GM12878 (cell line): ENCODE data around the gene ZNF436. TPM values are rescaled to one million over a fixed set of nuclear protein-coding genes. Genes with fewer than 3 reads are reported as not detected.

Experiments used
- CHD1 ChIP-seq: IDR thresholded peaks from 2 replicates; pipeline ENCODE4 v1.6.1; 2012; ENCODE audit warnings: low read depth, low read length, improper control_type of control experiment
- CHD2 ChIP-seq: IDR thresholded peaks from 2 replicates; pipeline ENCODE4 v1.6.1; 2011; ENCODE audit warnings: low read depth, low read length, improper control_type of control experiment, borderline replicate concordance
- CTCF ChIP-seq, 3 experiments: IDR thresholded peaks in 2 of 3; conservative IDR thresholded peaks in 1 of 3; 2 replicates each; pipeline ENCODE4 v1.5.1; 2011; ENCODE audit warnings: low read depth in 3 of 3, low read length in 3 of 3, mild to moderate bottlenecking in 3 of 3, control low read depth in 2 of 3, moderate library complexity in 2 of 3, inconsistent platforms in 1 of 3, mixed read lengths in 1 of 3; ENCODE audit not compliant: control insufficient read depth in 2 of 3, insufficient read depth in 1 of 3; ENCODE audit errors: extremely low read depth in 1 of 3
- CUX1 ChIP-seq: IDR thresholded peaks from 2 replicates; pipeline ENCODE4 v1.6.1; 2012; ENCODE audit warnings: improper control_type of control experiment, low read depth, low read length; ENCODE audit not compliant: insufficient replicate concordance
- EED ChIP-seq: sonication (generic); IDR thresholded peaks from 2 replicates; pipeline ENCODE4 v1.6.1; 2016; ENCODE audit warnings: antibody characterized with exemption, low read depth
- ESRRA ChIP-seq: IDR thresholded peaks from 2 replicates; pipeline ENCODE4 v1.6.1; 2012; ENCODE audit warnings: mild to moderate bottlenecking, low read length, improper control_type of control experiment
- FOS ChIP-seq: IDR thresholded peaks from 3 replicates; pipeline ENCODE4 v1.6.1; 2011; ENCODE audit warnings: borderline replicate concordance; ENCODE audit not compliant: insufficient read length; ENCODE audit errors: extremely low read depth
- KDM1A ChIP-seq: fragments of 200-600 bp; sonication (generic); IDR thresholded peaks from 2 replicates; pipeline ENCODE4 v1.6.1; 2016; ENCODE audit warnings: borderline replicate concordance
- LARP7 ChIP-seq: fragments of 450-650 bp; IDR thresholded peaks from 2 replicates; pipeline ENCODE4 v1.6.1; 2017; ENCODE audit warnings: mild to moderate bottlenecking
- NR2C1 ChIP-seq: fragments of 450-650 bp; IDR thresholded peaks from 2 replicates; pipeline ENCODE4 v1.6.1; 2017; ENCODE audit warnings: antibody characterized with exemption, mild to moderate bottlenecking, moderate library complexity
- RELB ChIP-seq: fragments of 450-650 bp; IDR thresholded peaks from 2 replicates; pipeline ENCODE4 v1.6.1; 2017; ENCODE audit warnings: low read depth, mild to moderate bottlenecking, moderate library complexity
- RUNX3 ChIP-seq: IDR thresholded peaks from 2 replicates; pipeline ENCODE4 v1.6.1; 2012; ENCODE audit warnings: low read length, inconsistent platforms
- SP1 ChIP-seq: IDR thresholded peaks from one replicate; pipeline ENCODE4 v1.6.1; 2011; ENCODE audit warnings: low read depth, low read length
- STAT3 ChIP-seq: IDR thresholded peaks from 2 replicates; pipeline ENCODE4 v1.6.1; 2011; ENCODE audit warnings: low read depth, low read length, improper control_type of control experiment
- TBL1XR1 ChIP-seq: IDR thresholded peaks from 2 replicates; pipeline ENCODE4 v1.6.1; 2012; ENCODE audit warnings: low read depth, low read length, improper control_type of control experiment
- WRNIP1 ChIP-seq: IDR thresholded peaks from 2 replicates; pipeline ENCODE4 v1.6.1; 2011; ENCODE audit warnings: low read depth, low read length, improper control_type of control experiment, borderline replicate concordance
- YY1 ChIP-seq: IDR thresholded peaks from 2 replicates; pipeline ENCODE4 v1.6.1; 2011; ENCODE audit warnings: low read depth, mild to moderate bottlenecking, low read length
- ZNF687 ChIP-seq: fragments of 450-650 bp; IDR thresholded peaks from 2 replicates; pipeline ENCODE4 v1.6.1; 2017; ENCODE audit warnings: mild to moderate bottlenecking, moderate library complexity
- polyA plus RNA-seq, 11 experiments: library from polyadenylated mRNA; depleted of rRNA in 4 of 11; unstranded in 6 of 11; stranded (reverse) in 5 of 11; fragments of >200 nt; fragmentation: Nextera tagmentation in 4 of 11; fragmentation: Illumina TruSeq in 1 of 11; extraction: Ambion mirVana in 4 of 11; extraction: Trizol in 1 of 11; gene quantifications; 1 replicate in 1 of 11; 2 replicates in 10 of 11; pipeline versions ENCODE4 v1.2.1 to v1.2.3, GENCODE V29; 2011 to 2016; ENCODE audit warnings: inconsistent platforms in 2 of 11, missing spikeins in 2 of 11, low read depth in 1 of 11
- total RNA-seq, 4 experiments: library from RNA; depleted of rRNA in 3 of 4; stranded (reverse); fragments of >200 nt in 3 of 4; fragmentation: Illumina TruSeq in 1 of 4; extraction: Trizol in 1 of 4; gene quantifications; 2 replicates each; pipeline versions ENCODE4 v1.2.1 to v1.2.3, GENCODE V29; 2013 to 2021

ZNF436 gene
- total and polyA plus RNA-seq, 10 of the 15 experiments (the other 5 are each of a cell fraction or from before 2014, with no cell fraction given) = 0.85 to 4.7 (median 3.0) TPM

- TF ChIP-seq ZNF687 = no peak
- no peak for TF ChIP-seq WRNIP1
- TF ChIP-seq ESRRA = no peak
- TF ChIP-seq RELB = 0 out of 2 replicates have a peak, but pooled peaks have one; percentile 39
- no peak for TF ChIP-seq TBL1XR1
- no peak for TF ChIP-seq CTCF (IDR thresholded peaks at IDR 0.05 in 2 of 3, conservative IDR thresholded peaks at IDR 0.05 in 1 of 3; ENCODE audit: control insufficient read depth in 2 of 3, extremely low read depth in 1 of 3, insufficient read depth in 1 of 3, low read depth in 3 of 3, low read length in 3 of 3)
- TF ChIP-seq SP1 = no peak
- peak; percentile 41; the same call in 1 of the 2 replicates for TF ChIP-seq RUNX3
- peak; percentile 60; the same call in 1 of the 2 replicates for TF ChIP-seq EED
- TF ChIP-seq KDM1A = no peak
- TF ChIP-seq NR2C1 = no peak
- no peak for TF ChIP-seq LARP7
- no peak for TF ChIP-seq FOS
- no peak for TF ChIP-seq CHD1
- no peak for TF ChIP-seq YY1
- no peak for TF ChIP-seq CUX1
- TF ChIP-seq STAT3 = no peak
- TF ChIP-seq CHD2 = no peak
Observed at GRCh38 chr1:23369335-23370013, at the start of gene ZNF436 (continued).
